ENCODE data around the gene LHFPL3. TPM values are rescaled to one million over a fixed set of nuclear protein-coding genes. Genes with fewer than 3 reads are reported as not detected.

The LHFPL3 gene
- polyA plus RNA-seq, 2 of the 4 experiments (the other 2 are of a cell fraction) = not detected

GRCh38 chr7:104541897-104542296 is 213.5 kb downstream of the LHFPL3 start:
- H3K4me3 ChIP-seq = no peak overlapping the region
- POLR2A ChIA-PET = no interaction called here
- no peak for TF ChIP-seq CBX8 (IDR thresholded peaks at IDR 0.05)
- FAIRE-seq (no peak), ATAC-seq (no peak), DNase-seq (ENCODE audit: low read depth in 1 of 2, low spot score in 1 of 2) (no peak)
- H3K4me2 ChIP-seq = no peak overlapping the region
- H3K4me1 ChIP-seq = no peaks in the 10 kb centered on the region
- H3K9me3 ChIP-seq = no peaks in the 10 kb centered on the region
- H3K27ac ChIP-seq = no peak overlapping the region
- WGBS (ENCODE audit: missing lambda C conversion rate) = 0% methylated on average over 4 of the region's 4 CpGs
- CTCF ChIA-PET = no interaction called here

DNA sequence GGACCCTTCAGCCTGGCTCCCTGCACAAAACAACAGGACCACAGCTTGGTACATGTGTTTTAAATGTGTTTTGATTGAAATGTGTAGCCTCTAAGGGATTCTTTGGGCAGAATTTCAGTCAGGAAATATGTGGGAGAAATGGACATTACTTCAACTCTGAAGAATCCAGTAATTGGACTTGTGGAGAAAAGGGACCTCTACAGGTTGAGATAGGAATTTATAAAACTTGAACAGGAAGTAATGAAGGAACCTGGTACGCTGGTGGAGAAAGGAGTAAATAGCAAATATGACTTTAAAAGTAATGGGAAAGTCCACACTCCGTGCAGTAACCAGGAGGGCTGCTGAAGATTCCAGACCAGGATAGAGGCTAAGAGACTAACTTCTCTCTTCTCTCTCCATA is 220.5 kb downstream of the LHFPL3 start:
- FAIRE-seq = no peak
- no peak overlapping the region for H3K27ac ChIP-seq
- no peak for TF ChIP-seq KDM5A (IDR thresholded peaks at IDR 0.05)
- TF ChIP-seq CBX2 (IDR thresholded peaks at IDR 0.05; ENCODE audit: borderline replicate concordance, low read depth) = no peak
- no peak for TF ChIP-seq RNF2 (IDR thresholded peaks at IDR 0.05; ENCODE audit: borderline replicate concordance, low read depth)
- TF ChIP-seq ZSCAN20 (CRISPR knock-in tag; IDR thresholded peaks at IDR 0.05) = no peak
- no peak for TF ChIP-seq RARB (CRISPR knock-in tag; IDR thresholded peaks at IDR 0.05)
- no peak for TF ChIP-seq CHD2 (IDR thresholded peaks at IDR 0.05; ENCODE audit: low read length, partially characterized antibody)
- TF ChIP-seq BCL3 (IDR thresholded peaks at IDR 0.05) = no peak
- no peak for TF ChIP-seq CHD4 (IDR thresholded peaks at IDR 0.05; ENCODE audit: borderline replicate concordance)
- TF ChIP-seq REST (IDR thresholded peaks at IDR 0.05) = no peak
- TF ChIP-seq, protein P1, sequence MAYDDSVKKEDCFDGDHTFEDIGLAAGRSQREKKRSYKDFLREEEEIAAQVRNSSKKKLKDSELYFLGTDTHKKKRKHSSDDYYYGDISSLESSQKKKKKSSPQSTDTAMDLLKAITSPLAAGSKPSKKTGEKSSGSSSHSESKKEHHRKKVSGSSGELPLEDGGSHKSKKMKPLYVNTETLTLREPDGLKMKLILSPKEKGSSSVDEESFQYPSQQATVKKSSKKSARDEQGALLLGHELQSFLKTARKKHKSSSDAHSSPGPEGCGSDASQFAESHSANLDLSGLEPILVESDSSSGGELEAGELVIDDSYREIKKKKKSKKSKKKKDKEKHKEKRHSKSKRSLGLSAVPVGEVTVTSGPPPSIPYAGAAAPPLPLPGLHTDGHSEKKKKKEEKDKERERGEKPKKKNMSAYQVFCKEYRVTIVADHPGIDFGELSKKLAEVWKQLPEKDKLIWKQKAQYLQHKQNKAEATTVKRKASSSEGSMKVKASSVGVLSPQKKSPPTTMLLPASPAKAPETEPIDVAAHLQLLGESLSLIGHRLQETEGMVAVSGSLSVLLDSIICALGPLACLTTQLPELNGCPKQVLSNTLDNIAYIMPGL (CRISPR knock-in tag; IDR thresholded peaks at IDR 0.05; ENCODE audit: borderline replicate concordance) = no peak
- no peak for TF ChIP-seq HOXA7 (CRISPR knock-in tag; IDR thresholded peaks at IDR 0.05)
- no peak for TF ChIP-seq NR3C1 (IDR thresholded peaks at IDR 0.05)
- no peak for TF ChIP-seq FOXS1 (CRISPR knock-in tag; IDR thresholded peaks at IDR 0.05)
- TF ChIP-seq FOSL2 (IDR thresholded peaks at IDR 0.05) = no peak
- no peak for TF ChIP-seq FOSL2 (CRISPR knock-in tag; IDR thresholded peaks at IDR 0.05)
- TF ChIP-seq POLR2AphosphoS2 (conservative IDR thresholded peaks at IDR 0.05; ENCODE audit: low read length) = no peak
- no peak for TF ChIP-seq TFCP2L1 (CRISPR knock-in tag; IDR thresholded peaks at IDR 0.05)
- no peak for TF ChIP-seq RAD21 (conservative IDR thresholded peaks at IDR 0.05 in 1 of 2, IDR thresholded peaks at IDR 0.05 in 1 of 2)
- TF ChIP-seq, protein P2, sequence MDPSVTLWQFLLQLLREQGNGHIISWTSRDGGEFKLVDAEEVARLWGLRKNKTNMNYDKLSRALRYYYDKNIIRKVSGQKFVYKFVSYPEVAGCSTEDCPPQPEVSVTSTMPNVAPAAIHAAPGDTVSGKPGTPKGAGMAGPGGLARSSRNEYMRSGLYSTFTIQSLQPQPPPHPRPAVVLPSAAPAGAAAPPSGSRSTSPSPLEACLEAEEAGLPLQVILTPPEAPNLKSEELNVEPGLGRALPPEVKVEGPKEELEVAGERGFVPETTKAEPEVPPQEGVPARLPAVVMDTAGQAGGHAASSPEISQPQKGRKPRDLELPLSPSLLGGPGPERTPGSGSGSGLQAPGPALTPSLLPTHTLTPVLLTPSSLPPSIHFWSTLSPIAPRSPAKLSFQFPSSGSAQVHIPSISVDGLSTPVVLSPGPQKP (IDR thresholded peaks at IDR 0.05; ENCODE audit: low read depth, low read length) = no peak
- TF ChIP-seq FOSB (CRISPR knock-in tag; IDR thresholded peaks at IDR 0.05) = no peak
- TF ChIP-seq BHLHE40 (IDR thresholded peaks at IDR 0.05; ENCODE audit: low read depth, low read length) = no peak
- peak in 1 of 2 experiments; percentile 49; a peak in 1 of 6 replicates for ATAC-seq
- 2% methylated on average over 2 of the region's 2 CpGs for WGBS (ENCODE audit: missing lambda C conversion rate)
- ChIA-PET CTCF (no interaction called here), POLR2A (no interaction called here)
- no peak for DNase-seq (ENCODE audit: low read depth in 1 of 2, low spot score in 1 of 2)
- no peak overlapping the region for H3K4me3 ChIP-seq
- H3K4me2 ChIP-seq = no peak overlapping the region
- H3K9me3 ChIP-seq = no peaks in the 10 kb centered on the region
- no peaks in the 10 kb centered on the region for H3K4me1 ChIP-seq
